Fibroblast of lung (primary cell): Measurements from ENCODE around the gene DCAF15. TPM values are rescaled to one million over a fixed set of nuclear protein-coding genes. Genes with fewer than 3 reads are reported as not detected.

ENCODE experiments used
- DNase-seq, 2 donors: peaks; one replicate each; pipeline versions ENCODE4 v3.0.0 to v3.0.0-alpha.2; 2010; ENCODE audit warnings: low read depth in 2 of 2
- H2AFZ ChIP-seq: 2 replicates; pipeline ENCODE4 v1.5.1; 2012; ENCODE audit warnings: low read length, control low read depth, inconsistent platforms
- H3K27ac ChIP-seq: 2 replicates; pipeline ENCODE4 v1.5.1; 2011; ENCODE audit warnings: low read length, control low read depth; ENCODE audit not compliant: insufficient read depth
- H3K27me3 ChIP-seq: 2 replicates; pipeline ENCODE4 v1.5.1; 2011; ENCODE audit warnings: mild to moderate bottlenecking, low read length; ENCODE audit not compliant: control insufficient read depth, insufficient read depth
- H3K36me3 ChIP-seq: 2 replicates; pipeline ENCODE4 v1.5.1; 2011; ENCODE audit warnings: low read length; ENCODE audit not compliant: control insufficient read depth, insufficient read depth
- H3K4me1 ChIP-seq: 2 replicates; pipeline ENCODE4 v1.5.1; 2011; ENCODE audit warnings: low read length; ENCODE audit not compliant: control insufficient read depth, insufficient read depth; ENCODE audit errors: extremely low read depth
- H3K4me2 ChIP-seq: 2 replicates; pipeline ENCODE4 v1.5.1; 2011; ENCODE audit warnings: low read length, control low read depth; ENCODE audit not compliant: insufficient read depth; ENCODE audit errors: extremely low read depth
- H3K4me3 ChIP-seq, 4 experiments: fragments of 200-600 bp in 1 of 4; sonication (generic) in 1 of 4; replicated peaks in 1 of 4; 2 replicates each; pipeline ENCODE4 v1.5.1; 2011 to 2016; ENCODE audit warnings: low read length in 4 of 4, low read depth in 3 of 4, mild to moderate bottlenecking in 3 of 4, control low read depth in 2 of 4, inconsistent platforms in 1 of 4, mixed read lengths in 1 of 4; ENCODE audit not compliant: insufficient read depth in 1 of 4; ENCODE audit errors: control extremely low read depth in 1 of 4
- H3K79me2 ChIP-seq: 2 replicates; pipeline ENCODE4 v1.5.1; 2012; ENCODE audit warnings: mild to moderate bottlenecking, low read length, inconsistent platforms; ENCODE audit not compliant: control insufficient read depth, insufficient read depth
- H3K9ac ChIP-seq: 2 replicates; pipeline ENCODE4 v1.5.1; 2011; ENCODE audit warnings: mild to moderate bottlenecking, low read length, control low read depth; ENCODE audit not compliant: insufficient read depth
- H3K9me3 ChIP-seq: 2 replicates; pipeline ENCODE4 v1.5.1; 2012; ENCODE audit warnings: low read depth, low read length; ENCODE audit not compliant: control insufficient read depth, insufficient read depth
- H4K20me1 ChIP-seq: 2 replicates; pipeline ENCODE4 v1.5.1; 2011; ENCODE audit warnings: low read length; ENCODE audit not compliant: control insufficient read depth, insufficient read depth; ENCODE audit errors: extremely low read depth
- CTCF ChIP-seq, 2 donors: IDR thresholded peaks in 1 of 2; conservative IDR thresholded peaks in 1 of 2; 1 replicate in 1 of 2; 2 replicates in 1 of 2; pipeline ENCODE4 v1.5.1; 2011 to 2012; ENCODE audit warnings: low read length in 2 of 2, control low read depth in 1 of 2, inconsistent platforms in 1 of 2, low read depth in 1 of 2, mild to moderate bottlenecking in 1 of 2
- EZH2 ChIP-seq: IDR thresholded peaks from 2 replicates; pipeline ENCODE4 v1.5.1; 2012; ENCODE audit warnings: low read length, control low read depth, mild to moderate bottlenecking; ENCODE audit errors: missing control alignments
- polyA plus RNA-seq, 2 donors: library from polyadenylated mRNA; depleted of rRNA in 1 of 2; stranded (reverse) in 1 of 2; unstranded in 1 of 2; fragments of >200 nt; gene quantifications; 2 replicates each; pipeline ENCODE4 v1.2.1, GENCODE V29; 2011 to 2012; ENCODE audit warnings: missing spikeins in 1 of 2
- total RNA-seq: library from RNA; depleted of rRNA; stranded (reverse); fragments of >200 nt; gene quantifications from 2 replicates; pipeline ENCODE4 v1.2.1, GENCODE V29; 2014

Gene DCAF15
- total and polyA plus RNA-seq, 2 donors (not counting 1 experiment from before 2014, with no cell fraction given) = 6.3 to 9.5 TPM

GRCh38 chr19:13905634-13906520 is 46.4 kb upstream of the DCAF15 start, which contains the start of the genes BRME1 and CC2D1A:
Gene BRME1, minus strand, starts transcription at chr19:13906117. Its CDS starts 1,225 bp downstream, at chr19:13904892.
Gene CC2D1A, plus strand, starts transcription at chr19:13906201. Its CDS starts 241 bp downstream, at chr19:13906442.
- Histone ChIP-seq H3K4me1 (no peaks in the 10 kb centered on the region), H3K4me3 (peak within 1 kb of the TSS; percentile 56 to 81 (median 64)), H2AFZ (peak within 1 kb of the TSS; percentile 86), H3K9me3 (no peaks in the 10 kb centered on the region), H3K9ac (peak within 1 kb of the TSS; percentile 69), H3K79me2 (no peaks in the 10 kb centered on the region), H3K27me3 (no peaks in the 10 kb centered on the region), H3K27ac (peak within 1 kb of the TSS; percentile 13), H3K4me2 (peak within 1 kb of the TSS; percentile 84), H3K36me3 (no peaks in the 10 kb centered on the region), H4K20me1 (no peaks in the 10 kb centered on the region)
- TF ChIP-seq CTCF (conservative IDR thresholded peaks at IDR 0.05 in 1 of 2, IDR thresholded peaks at IDR 0.05 in 1 of 2; ENCODE audit: low read depth in 1 of 2, low read length in 2 of 2) (no peak), EZH2 (no peak)
- peak; percentile 74 to 76 for DNase-seq

- no peak overlapping the region for H2AFZ ChIP-seq
- H3K27ac ChIP-seq = no peak overlapping the region
- H3K4me2 ChIP-seq = peak overlapping the region; percentile 64
- TF ChIP-seq CTCF (conservative IDR thresholded peaks at IDR 0.05 in 1 of 2, IDR thresholded peaks at IDR 0.05 in 1 of 2; ENCODE audit: low read depth in 1 of 2, low read length in 2 of 2) (no peak), EZH2 (no peak)
- no peaks in the 10 kb centered on the region for H3K79me2 ChIP-seq
- no peak for DNase-seq
- no peaks in the 10 kb centered on the region for H3K27me3 ChIP-seq
- no peaks in the 10 kb centered on the region for H3K9me3 ChIP-seq
- H3K9ac ChIP-seq = peak overlapping the region; percentile 69
- peak overlapping the region; percentile 56 to 81 (median 64) for H3K4me3 ChIP-seq
- no peaks in the 10 kb centered on the region for H3K4me1 ChIP-seq
- H4K20me1 ChIP-seq = no peaks in the 10 kb centered on the region
- H3K36me3 ChIP-seq = no peaks in the 10 kb centered on the region
These were observed 45.8 kb upstream of the DCAF15 start for GRCh38 chr19:13906521-13906904.

GRCh38 chr19:13906910-13907309 is 45.4 kb upstream of the DCAF15 start:
- no peak for DNase-seq
- Histone ChIP-seq H3K9me3 (no peaks in the 10 kb centered on the region), H3K4me3 (peak overlapping the region; percentile 56 to 81 (median 64)), H3K9ac (no peak overlapping the region), H2AFZ (no peak overlapping the region), H4K20me1 (no peaks in the 10 kb centered on the region), H3K27me3 (no peaks in the 10 kb centered on the region), H3K27ac (no peak overlapping the region), H3K79me2 (no peaks in the 10 kb centered on the region), H3K4me1 (no peaks in the 10 kb centered on the region), H3K4me2 (peak overlapping the region; percentile 64), H3K36me3 (no peaks in the 10 kb centered on the region)
- TF ChIP-seq EZH2 (no peak), CTCF (conservative IDR thresholded peaks at IDR 0.05 in 1 of 2, IDR thresholded peaks at IDR 0.05 in 1 of 2; ENCODE audit: low read depth in 1 of 2, low read length in 2 of 2) (no peak)
